Thoracic aorta (tissue), 2 donors: ENCODE measurements around the gene LDLRAP1. TPM values are rescaled to one million over a fixed set of nuclear protein-coding genes. Genes with fewer than 3 reads are reported as not detected.

ENCODE experiments used
- ATAC-seq: fragments of 150-250 bp; one replicate; pipeline ENCODE4 v1.8.0; 2017; ENCODE audit warnings: low read depth; ENCODE audit not compliant: insufficient number of reproducible peaks, low FRiP score
- DNase-seq: peaks from one replicate; pipeline ENCODE4 v3.0.0-alpha.2; 2020; ENCODE audit warnings: low spot score
- H3K27ac ChIP-seq, 2 donors: fragments of 200-600 bp; sonication (generic); 1 replicate in 1 of 2; 2 replicates in 1 of 2; pipeline ENCODE4 v1.5.1; 2016; ENCODE audit warnings: mild to moderate bottlenecking in 2 of 2, moderate library complexity in 2 of 2
- H3K27me3 ChIP-seq: fragments of 200-600 bp; sonication (generic); replicated peaks from 2 replicates; pipeline ENCODE4 v1.6.0; 2016; ENCODE audit warnings: mild to moderate bottlenecking; ENCODE audit not compliant: insufficient read depth
- H3K36me3 ChIP-seq: fragments of 200-600 bp; sonication (generic); one replicate; pipeline ENCODE4 v1.5.1; 2016
- H3K4me1 ChIP-seq, 2 donors: fragments of 200-600 bp; sonication (generic); 1 replicate in 1 of 2; 2 replicates in 1 of 2; pipeline versions ENCODE4 v1.5.1 to v1.6.0; 2016; ENCODE audit warnings: low read depth in 2 of 2, mild to moderate bottlenecking in 1 of 2; ENCODE audit not compliant: control insufficient read depth in 1 of 2
- H3K4me3 ChIP-seq: fragments of 200-600 bp; sonication (generic); 2 replicates; pipeline ENCODE4 v1.5.1; 2016; ENCODE audit warnings: mild to moderate bottlenecking
- H3K9me3 ChIP-seq: fragments of 200-600 bp; sonication (generic); 2 replicates; pipeline ENCODE4 v1.5.1; 2016
- total RNA-seq, 2 donors: library from RNA; depleted of rRNA; stranded (reverse); fragments of >200 nt; gene quantifications; one replicate each; pipeline versions ENCODE4 v1.1.0 to v1.2.3, GENCODE V29; 2016
- TF ChIP-seq, protein P1 (sequence below): fragments of 200-600 bp; sonication (generic); IDR thresholded peaks from one replicate; pipeline ENCODE4 v1.5.1; 2019; ENCODE audit warnings: antibody characterized with exemption

LDLRAP1 gene
- total RNA-seq, 2 donors from 2014 or later = 35.2 to 55.2 TPM

DNA sequence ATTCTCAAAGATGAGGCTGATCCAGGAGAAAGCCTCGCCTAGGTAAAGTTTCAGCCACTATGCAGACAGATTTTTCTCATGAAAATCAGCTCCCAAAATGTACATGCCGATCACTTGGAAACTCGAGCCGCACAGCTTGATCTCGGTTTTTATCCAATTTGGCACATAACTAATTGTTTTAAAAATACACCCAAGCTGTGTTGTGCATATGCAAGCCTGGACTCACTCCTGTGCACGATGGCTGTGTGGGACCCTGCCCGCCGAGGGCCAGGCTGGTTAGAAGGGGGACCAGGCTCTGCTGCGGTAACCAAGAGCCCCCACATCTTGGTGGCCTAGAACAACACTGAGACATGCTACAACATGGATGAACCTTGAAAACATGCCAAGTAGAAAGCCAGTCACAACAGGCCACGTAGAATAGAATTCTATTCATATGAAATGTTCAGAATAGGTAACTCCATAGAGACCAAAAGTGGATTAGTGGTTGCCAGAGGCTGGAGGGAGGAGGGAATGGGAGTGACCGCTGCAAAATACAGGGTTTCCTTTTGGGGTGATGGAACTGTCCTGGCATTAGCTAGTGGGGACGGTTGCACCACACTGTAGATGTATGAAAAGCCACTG is 16.1 kb upstream of the LDLRAP1 start:
- ATAC-seq = no peak

DNA sequence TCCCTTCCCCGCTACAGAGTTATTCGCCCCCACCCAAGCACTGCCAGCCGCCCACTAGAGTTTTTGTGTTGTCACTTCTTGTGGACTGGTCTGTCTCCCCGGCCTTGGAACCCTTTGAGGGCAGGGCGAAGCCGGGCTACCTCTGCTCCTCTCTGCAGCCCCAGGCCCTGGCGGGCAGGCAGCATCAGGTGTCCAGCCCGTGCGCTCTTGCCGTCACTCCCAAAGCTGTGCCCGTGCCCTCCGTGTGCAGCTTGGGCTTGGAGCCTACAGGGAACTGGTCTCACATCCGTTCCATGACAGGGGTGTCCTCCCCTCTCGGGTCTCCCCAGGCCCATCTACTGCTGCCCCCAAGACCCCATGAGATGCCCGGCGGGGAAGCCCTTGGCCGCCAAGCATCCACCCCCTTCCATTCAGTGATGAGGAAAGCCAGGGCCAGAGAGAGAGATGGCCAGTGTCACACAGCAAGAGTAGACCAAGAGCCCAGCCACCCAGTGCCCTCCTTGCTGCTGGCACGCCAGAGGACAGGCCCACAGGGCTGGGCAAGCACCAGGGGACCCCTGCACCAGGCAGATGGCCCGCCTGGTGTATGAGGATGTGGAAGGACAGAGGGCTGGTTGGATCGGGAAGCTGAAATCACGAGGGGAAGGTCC is 15.3 kb upstream of the LDLRAP1 start:
- Histone ChIP-seq H3K4me1 (peaks cover 4 to 24% of the 10 kb centered on the region in 2 donors), H3K36me3 (no peaks in the 10 kb centered on the region), H3K27ac (no peak overlapping the region), H3K9me3 (peaks cover 3% of the 10 kb centered on the region), H3K4me3 (no peak overlapping the region), H3K27me3 (no peaks in the 10 kb centered on the region)
- TF ChIP-seq, protein P1, sequence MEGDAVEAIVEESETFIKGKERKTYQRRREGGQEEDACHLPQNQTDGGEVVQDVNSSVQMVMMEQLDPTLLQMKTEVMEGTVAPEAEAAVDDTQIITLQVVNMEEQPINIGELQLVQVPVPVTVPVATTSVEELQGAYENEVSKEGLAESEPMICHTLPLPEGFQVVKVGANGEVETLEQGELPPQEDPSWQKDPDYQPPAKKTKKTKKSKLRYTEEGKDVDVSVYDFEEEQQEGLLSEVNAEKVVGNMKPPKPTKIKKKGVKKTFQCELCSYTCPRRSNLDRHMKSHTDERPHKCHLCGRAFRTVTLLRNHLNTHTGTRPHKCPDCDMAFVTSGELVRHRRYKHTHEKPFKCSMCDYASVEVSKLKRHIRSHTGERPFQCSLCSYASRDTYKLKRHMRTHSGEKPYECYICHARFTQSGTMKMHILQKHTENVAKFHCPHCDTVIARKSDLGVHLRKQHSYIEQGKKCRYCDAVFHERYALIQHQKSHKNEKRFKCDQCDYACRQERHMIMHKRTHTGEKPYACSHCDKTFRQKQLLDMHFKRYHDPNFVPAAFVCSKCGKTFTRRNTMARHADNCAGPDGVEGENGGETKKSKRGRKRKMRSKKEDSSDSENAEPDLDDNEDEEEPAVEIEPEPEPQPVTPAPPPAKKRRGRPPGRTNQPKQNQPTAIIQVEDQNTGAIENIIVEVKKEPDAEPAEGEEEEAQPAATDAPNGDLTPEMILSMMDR = no peak
- DNase-seq = no peak
- ATAC-seq = no peak

More for the DNA sequence above, 16.1 kb upstream of the LDLRAP1 start:
- no peak for DNase-seq
- H3K36me3 ChIP-seq = no peaks in the 10 kb centered on the region
- H3K4me3 ChIP-seq = no peak overlapping the region
- H3K27ac ChIP-seq = peak overlapping the region in 1 of 2 donors; percentile 55
- TF ChIP-seq, protein P1 = no peak
- H3K27me3 ChIP-seq = no peaks in the 10 kb centered on the region
- H3K9me3 ChIP-seq = peaks cover 3% of the 10 kb centered on the region
- peaks cover 4 to 20% of the 10 kb centered on the region in 2 donors for H3K4me1 ChIP-seq

DNA sequence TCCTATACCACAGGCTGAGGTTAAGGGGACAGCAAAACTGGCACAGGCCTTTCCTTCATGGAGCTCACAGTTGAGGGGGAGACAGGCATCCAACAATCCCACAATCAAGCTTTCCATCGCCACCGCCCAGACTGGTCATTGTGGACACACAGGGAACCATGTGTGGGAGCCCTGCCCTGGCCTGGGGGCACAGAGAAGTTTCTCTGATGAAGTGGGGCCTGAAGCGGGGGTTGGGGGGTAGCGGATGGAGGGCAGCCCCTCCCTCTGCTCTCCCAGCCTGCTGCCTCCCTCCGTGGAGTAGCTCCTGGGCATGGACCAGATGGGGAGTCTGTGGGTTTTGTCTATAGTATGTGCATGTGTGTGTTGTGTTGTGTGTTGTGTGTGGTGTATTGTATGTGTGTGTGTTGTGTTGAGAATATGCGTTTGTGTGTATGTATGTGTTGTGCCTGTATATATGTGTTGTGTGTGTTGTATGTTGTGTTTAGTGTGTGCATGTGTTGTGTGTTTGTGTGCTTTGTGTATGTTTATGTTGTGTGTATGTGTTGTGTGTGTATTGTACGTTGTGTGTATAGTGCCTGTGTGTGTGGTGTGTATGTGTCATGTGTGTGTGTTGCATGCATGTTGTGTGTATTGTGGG is 14.4 kb upstream of the LDLRAP1 start:
- ATAC-seq (no peak), DNase-seq (no peak)
- TF ChIP-seq, protein P1 = no peak
- H3K4me1 ChIP-seq = peaks cover 4 to 25% of the 10 kb centered on the region in 2 donors
- H3K4me3 ChIP-seq = no peak overlapping the region
- H3K27ac ChIP-seq = no peak overlapping the region
- no peaks in the 10 kb centered on the region for H3K36me3 ChIP-seq
- H3K27me3 ChIP-seq = no peaks in the 10 kb centered on the region
- peaks cover 3% of the 10 kb centered on the region for H3K9me3 ChIP-seq

DNA sequence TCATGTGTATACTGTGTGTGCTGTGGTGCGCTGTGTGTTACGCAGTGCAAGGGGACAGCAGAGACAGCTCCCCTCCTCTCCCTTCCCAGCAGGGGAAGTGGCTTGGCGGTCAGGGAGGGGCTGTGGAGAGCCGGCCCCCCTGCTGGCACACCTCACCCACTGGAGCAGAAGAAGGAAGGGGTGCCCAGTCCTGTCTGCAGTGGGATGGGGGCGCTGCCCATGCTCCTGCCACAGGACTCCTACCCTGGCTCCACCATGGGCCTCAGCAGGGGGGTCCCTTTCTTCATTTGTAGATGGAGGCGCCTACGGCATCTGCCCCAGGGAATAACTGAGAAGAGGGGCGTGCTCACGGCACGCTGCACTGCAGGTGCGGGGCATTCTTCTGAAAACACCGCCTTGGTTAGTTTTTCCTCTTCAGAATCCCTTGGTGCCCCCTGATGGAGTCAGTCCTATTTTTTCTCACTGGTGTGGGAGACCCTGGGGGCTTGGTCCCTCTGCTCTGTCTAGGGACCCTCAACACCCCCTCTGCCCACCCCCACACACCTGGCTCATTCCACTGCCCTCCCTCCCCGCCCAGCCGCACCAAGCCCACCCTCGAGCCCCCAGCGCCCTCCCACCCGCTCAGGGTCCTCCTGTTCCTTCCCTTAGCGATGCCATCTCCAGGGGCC is 13.8 kb upstream of the LDLRAP1 start:
- TF ChIP-seq, protein P1 = no peak
- Histone ChIP-seq H3K27ac (no peak overlapping the region), H3K27me3 (no peaks in the 10 kb centered on the region), H3K4me3 (no peak overlapping the region), H3K4me1 (peaks cover 4 to 25% of the 10 kb centered on the region in 2 donors), H3K36me3 (no peaks in the 10 kb centered on the region), H3K9me3 (peaks cover 3% of the 10 kb centered on the region)
- ATAC-seq = no peak
- no peak for DNase-seq
